Left ventricle myocardium inferior (tissue), 1 donor: ENCODE measurements around the gene ANKZF1. TPM values are rescaled to one million over a fixed set of nuclear protein-coding genes. Genes with fewer than 3 reads are reported as not detected.
A peak's percentile ranks its signal among the peaks of the same experiment; 100 is the strongest.
"Not testable (repeated sequence)": the region's sequence is repeated elsewhere in the genome, so short reads cannot be mapped to it uniquely, and the experiment has no call there.

Experiments
- DNase-seq: peaks from one replicate; pipeline ENCODE4 v3.0.0-alpha.2; 2020
- H3K27ac ChIP-seq: fragments of 200-600 bp; replicated peaks from 2 replicates; pipeline ENCODE4 v1.8.0; 2021
- H3K27me3 ChIP-seq: fragments of 200-600 bp; 2 replicates; pipeline ENCODE4 v1.8.0; 2021; ENCODE audit warnings: low read depth
- H3K36me3 ChIP-seq: fragments of 200-600 bp; 2 replicates; pipeline ENCODE4 v1.8.0; 2021
- H3K4me1 ChIP-seq: fragments of 200-600 bp; 2 replicates; pipeline ENCODE4 v1.8.0; 2021
- H3K4me3 ChIP-seq: fragments of 200-600 bp; 2 replicates; pipeline ENCODE4 v1.8.0; 2021; ENCODE audit warnings: mild to moderate bottlenecking, moderate library complexity
- H3K9me3 ChIP-seq: fragments of 200-600 bp; replicated peaks from 2 replicates; pipeline ENCODE4 v1.8.0; 2021
- intact Hi-C: fragments of 100-400 bp; cut with micrococcal nuclease; formaldehyde crosslinking; loops from one replicate; pipeline ENCODE4 v1.11.0; 2022
- total RNA-seq: library from RNA; stranded (reverse); fragmentation: NEBNext Ultra II Directional; extraction: Animal tissue kit (Norgen Biotek cat#: 25700); gene quantifications from one replicate; pipeline ENCODE4 v1.2.1, GENCODE V29; 2021
- TF ChIP-seq, protein P1 (sequence below): fragments of 200-600 bp; IDR thresholded peaks from 2 replicates; pipeline ENCODE4 v1.8.0; 2021; ENCODE audit warnings: antibody characterized with exemption, mild to moderate bottlenecking, borderline replicate concordance
- donor health status: DM: no; HTN: yes; CAD: no; lungs with severe emphysema.

Gene ANKZF1
- total RNA-seq, 1 donor from 2014 or later, result 29.8 TPM

DNA sequence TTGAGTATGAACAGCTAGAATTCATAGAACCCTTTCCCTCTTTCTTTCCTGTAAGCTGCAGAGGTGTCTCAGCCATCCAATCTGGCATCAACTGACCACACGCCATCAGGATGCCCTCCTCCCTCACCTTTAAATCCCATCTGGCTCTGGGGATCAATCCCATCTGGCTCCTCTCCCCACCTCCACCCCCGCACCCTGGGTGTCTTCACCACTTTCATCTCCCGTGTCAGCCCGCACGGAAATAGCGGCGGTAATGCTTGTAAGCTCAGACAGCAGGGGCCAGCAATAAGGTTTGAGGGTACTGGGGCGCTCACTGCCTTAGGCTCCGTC, 22.9 kb downstream of the ANKZF1 start:
- Histone ChIP-seq H3K4me1 (peaks cover 70% of the 10 kb centered on the region), H3K4me3 (peak overlapping the region; percentile 85), H3K9me3 (no peaks in the 10 kb centered on the region), H3K36me3 (peaks cover 28% of the 10 kb centered on the region), H3K27me3 (peaks cover 19% of the 10 kb centered on the region), H3K27ac (peak overlapping the region; percentile 87)
- intact Hi-C loops, result no loop called here
- DNase-seq, result no peak
- TF ChIP-seq, protein P1, sequence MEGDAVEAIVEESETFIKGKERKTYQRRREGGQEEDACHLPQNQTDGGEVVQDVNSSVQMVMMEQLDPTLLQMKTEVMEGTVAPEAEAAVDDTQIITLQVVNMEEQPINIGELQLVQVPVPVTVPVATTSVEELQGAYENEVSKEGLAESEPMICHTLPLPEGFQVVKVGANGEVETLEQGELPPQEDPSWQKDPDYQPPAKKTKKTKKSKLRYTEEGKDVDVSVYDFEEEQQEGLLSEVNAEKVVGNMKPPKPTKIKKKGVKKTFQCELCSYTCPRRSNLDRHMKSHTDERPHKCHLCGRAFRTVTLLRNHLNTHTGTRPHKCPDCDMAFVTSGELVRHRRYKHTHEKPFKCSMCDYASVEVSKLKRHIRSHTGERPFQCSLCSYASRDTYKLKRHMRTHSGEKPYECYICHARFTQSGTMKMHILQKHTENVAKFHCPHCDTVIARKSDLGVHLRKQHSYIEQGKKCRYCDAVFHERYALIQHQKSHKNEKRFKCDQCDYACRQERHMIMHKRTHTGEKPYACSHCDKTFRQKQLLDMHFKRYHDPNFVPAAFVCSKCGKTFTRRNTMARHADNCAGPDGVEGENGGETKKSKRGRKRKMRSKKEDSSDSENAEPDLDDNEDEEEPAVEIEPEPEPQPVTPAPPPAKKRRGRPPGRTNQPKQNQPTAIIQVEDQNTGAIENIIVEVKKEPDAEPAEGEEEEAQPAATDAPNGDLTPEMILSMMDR, result no peak

DNA sequence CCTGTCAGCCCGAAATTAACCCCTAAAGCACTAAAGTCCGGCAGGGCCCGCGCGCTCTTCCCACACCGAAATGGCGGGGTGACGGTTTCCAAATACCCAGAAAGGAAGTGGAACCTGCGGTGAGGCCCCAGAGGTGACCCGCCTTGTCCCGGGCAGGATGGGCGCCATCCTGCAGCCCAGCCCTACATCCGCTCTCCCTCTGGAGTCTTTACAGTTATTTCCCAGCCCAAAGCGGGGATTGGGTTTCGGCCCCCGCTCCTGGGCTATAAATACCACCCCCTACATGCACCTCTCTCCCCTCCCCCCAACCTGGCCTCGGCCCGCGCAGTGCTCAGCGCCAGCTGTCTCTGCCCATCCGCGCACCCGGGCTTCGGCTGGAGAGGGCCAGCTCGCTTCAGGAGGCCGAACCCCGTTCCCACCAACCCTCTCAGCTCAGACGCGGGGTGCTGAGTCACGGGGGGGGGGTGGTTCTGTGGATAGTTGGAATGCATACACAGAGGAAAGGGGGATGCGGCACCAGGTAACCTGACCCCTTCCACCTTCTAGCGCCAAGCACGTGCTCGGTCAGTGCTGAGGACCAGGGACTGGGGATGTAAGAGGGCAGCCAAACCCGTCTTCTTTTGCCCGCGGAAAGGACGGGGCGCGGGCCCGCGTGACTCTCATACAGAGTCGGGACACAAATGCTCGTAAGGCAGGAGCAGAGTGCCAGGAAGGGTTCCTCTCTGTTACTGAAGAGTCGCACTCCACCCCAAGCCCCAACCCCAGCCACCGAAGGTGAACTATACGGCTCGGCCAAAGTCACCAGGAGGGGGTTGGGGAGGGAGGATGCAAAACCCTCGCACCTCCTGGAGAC, 23.5 kb downstream of the ANKZF1 start, which contains the start of gene TUBA4B:
TUBA4B (plus strand) TSS at position 344 of the 853 bp plus-strand sequence; CDS start at position 509, 165 bp downstream.
- Histone ChIP-seq H3K9me3 (no peaks in the 10 kb centered on the region), H3K4me3 (peak within 1 kb of the TSS; percentile 85), H3K27me3 (peaks cover 24% of the 10 kb centered on the region), H3K27ac (peak within 1 kb of the TSS; percentile 87), H3K36me3 (peaks cover 22% of the 10 kb centered on the region), H3K4me1 (peaks cover 67% of the 10 kb centered on the region)
- TF ChIP-seq, protein P1, result no peak
- DNase-seq, result no peak
- intact Hi-C loops, result no loop called here

DNA sequence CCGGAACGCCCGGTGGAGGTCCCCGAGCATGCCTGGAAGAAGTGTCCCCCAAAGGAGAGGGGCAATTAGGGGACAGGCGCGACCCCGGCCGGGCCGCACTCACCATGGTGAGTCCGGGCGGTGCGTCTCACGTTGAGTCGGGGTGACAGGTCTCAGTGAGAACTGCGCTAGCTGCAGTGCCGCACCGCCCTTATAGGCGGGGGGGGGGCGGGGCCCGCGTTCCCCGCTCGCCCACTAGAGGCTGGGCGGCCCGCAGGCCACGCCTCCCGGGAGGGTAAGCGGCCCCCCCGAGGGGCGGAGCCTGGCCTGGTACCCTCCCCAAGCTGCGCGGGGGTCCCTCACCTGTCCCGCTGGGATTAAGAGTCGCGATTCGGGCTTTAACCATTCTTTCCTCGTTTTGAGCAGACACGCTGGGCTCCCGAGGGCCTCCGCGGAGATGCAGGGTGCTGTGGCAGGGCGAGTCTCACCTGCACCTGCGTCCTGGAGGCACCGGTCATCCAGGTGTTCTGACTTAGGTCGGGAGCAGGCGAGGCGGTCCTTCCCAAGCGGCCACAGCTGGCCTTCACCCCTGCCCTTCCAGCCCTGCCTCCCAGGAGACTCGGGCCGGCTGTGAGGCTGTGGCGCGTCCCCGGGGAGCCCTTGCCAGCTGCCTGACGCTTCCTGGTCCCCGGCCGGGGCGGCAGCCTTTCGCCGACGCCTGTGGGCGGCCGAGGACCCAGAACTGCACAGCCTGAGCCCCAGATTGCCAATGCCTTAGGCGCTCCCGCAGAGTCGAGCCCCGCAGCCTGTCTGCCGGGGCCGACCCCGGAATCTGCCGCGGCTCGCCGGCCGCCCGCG, 24.4 kb downstream of the ANKZF1 start, which contains the start of gene TUBA4A:
TUBA4A (minus strand) TSS at position 166 of the 837 bp plus-strand sequence; CDS start at position 106, 60 bp downstream.
- intact Hi-C loops, result no loop called here
- H3K4me1 ChIP-seq, result peaks cover 59% of the 10 kb centered on the region
- DNase-seq, result peak; percentile 86

DNA sequence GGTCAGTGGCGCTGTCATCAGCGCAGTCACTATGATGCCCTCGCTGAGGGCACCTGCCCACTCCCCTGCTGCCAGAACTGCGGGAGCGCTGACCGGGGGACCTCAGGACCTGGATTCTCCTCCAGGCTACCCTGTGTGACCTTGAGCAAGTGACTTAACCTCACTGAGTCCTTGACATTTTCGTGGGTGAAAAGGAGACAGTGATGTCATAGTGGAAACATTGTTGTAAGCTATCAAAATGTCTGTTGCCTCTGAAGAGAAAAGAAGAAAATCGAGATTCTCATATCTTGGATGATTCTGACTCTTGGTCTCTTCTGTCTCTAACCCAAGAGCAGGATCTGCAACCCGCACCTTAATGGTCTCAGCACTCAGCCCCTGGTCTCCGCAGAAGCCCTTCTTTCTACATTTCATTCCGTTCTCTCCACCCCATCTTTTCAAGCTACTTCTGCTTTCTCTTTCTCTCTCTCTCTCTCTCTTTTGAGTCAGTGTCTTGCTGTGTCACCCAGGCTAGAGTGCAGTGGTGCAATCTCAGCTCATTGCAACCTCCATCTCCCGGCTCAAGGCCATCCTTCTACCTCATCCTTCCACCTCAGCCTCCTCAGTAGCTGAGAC, 25.1 kb downstream of the ANKZF1 start:
- intact Hi-C loops, result no loop called here
- peaks cover 35% of the 10 kb centered on the region for H3K27me3 ChIP-seq
- peaks cover 51% of the 10 kb centered on the region for H3K4me1 ChIP-seq
- no peak for DNase-seq
- H3K9me3 ChIP-seq, result no peaks in the 10 kb centered on the region
- TF ChIP-seq, protein P1, result no peak
- peak overlapping the region; percentile 85 for H3K4me3 ChIP-seq
- peaks cover 19% of the 10 kb centered on the region for H3K36me3 ChIP-seq
- peak overlapping the region; percentile 87 for H3K27ac ChIP-seq

More for the DNA sequence above, 24.4 kb downstream of the ANKZF1 start, which contains the start of gene TUBA4A:
- Histone ChIP-seq H3K27ac (peak within 1 kb of the TSS; percentile 87), H3K36me3 (peaks cover 19% of the 10 kb centered on the region), H3K27me3 (peaks cover 29% of the 10 kb centered on the region), H3K9me3 (no peaks in the 10 kb centered on the region), H3K4me3 (peak within 1 kb of the TSS; percentile 85)
- TF ChIP-seq, protein P1, result peak; percentile 42

- H3K9me3 ChIP-seq, H3K4me3 ChIP-seq, H3K27ac ChIP-seq, H3K36me3 ChIP-seq, DNase-seq, intact Hi-C loops: not testable (repeated sequence)
- H3K4me1 ChIP-seq, result peaks cover 12% of the 10 kb centered on the region
- peaks cover 64% of the 10 kb centered on the region for H3K27me3 ChIP-seq
Observed at GRCh38 chr2:219258942-219259341, 29.3 kb downstream of the ANKZF1 start.
